K562 (cell line): ENCODE measurements around the gene DDIT3. TPM values are rescaled to one million over a fixed set of nuclear protein-coding genes. Genes with fewer than 3 reads are reported as not detected.
A peak's percentile ranks its signal among the peaks of the same experiment; 100 is the strongest.

Source experiments
- BRD9 ChIP-seq: fragments of 450-650 bp; IDR thresholded peaks from 2 replicates; pipeline ENCODE4 v1.6.1; 2018; ENCODE audit warnings: low read depth; ENCODE audit not compliant: partially characterized antibody
- C11orf30 ChIP-seq: fragments of 450-650 bp; IDR thresholded peaks from 2 replicates; pipeline ENCODE4 v1.6.1; 2016; ENCODE audit warnings: low read depth, mild to moderate bottlenecking
- CSDE1 ChIP-seq, 2 experiments: fragments of 450-650 bp; IDR thresholded peaks; 2 replicates each; pipeline ENCODE4 v1.6.1; 2016; ENCODE audit warnings: mild to moderate bottlenecking in 1 of 2
- CUX1 ChIP-seq: fragments of 200-800 bp; sonication (Bioruptor generic); IDR thresholded peaks from 2 replicates; pipeline ENCODE4 v1.6.1; 2016; ENCODE audit warnings: missing genetic modification characterization, missing compliant biosample characterization
- ELK3 ChIP-seq: fragments of 450-650 bp; formaldehyde crosslinking; IDR thresholded peaks from 2 replicates; pipeline ENCODE4 v1.4.0; 2020; ENCODE audit warnings: mild to moderate bottlenecking
- GABPB2 ChIP-seq: fragments of 250-450 bp; sonication (Bioruptor Pico); conservative IDR thresholded peaks from 2 replicates; pipeline ENCODE4 v1.5.1; 2021; ENCODE audit warnings: mild to moderate bottlenecking
- MCM2 ChIP-seq: fragments of 450-650 bp; IDR thresholded peaks from 2 replicates; pipeline ENCODE4 v1.6.1; 2017; ENCODE audit warnings: low read depth, mild to moderate bottlenecking
- MNT ChIP-seq, 2 experiments: fragments of 450-650 bp; conservative IDR thresholded peaks; 2 replicates each; pipeline ENCODE4 v1.6.1; 2017; ENCODE audit warnings: mild to moderate bottlenecking in 2 of 2, moderate library complexity in 2 of 2
- NCOA2 ChIP-seq, 2 experiments: fragments of 450-650 bp; IDR thresholded peaks; 2 replicates each; pipeline ENCODE4 v1.6.1; 2018; ENCODE audit warnings: mild to moderate bottlenecking in 2 of 2, moderate library complexity in 1 of 2; ENCODE audit not compliant: partially characterized antibody in 2 of 2
- SAFB ChIP-seq: fragments of 200-400 bp; formaldehyde crosslinking; IDR thresholded peaks from 2 replicates; pipeline ENCODE4 v1.6.1; 2017; ENCODE audit warnings: low read depth, low read length, borderline replicate concordance
- SRSF3 ChIP-seq: fragments of 200-400 bp; formaldehyde crosslinking; IDR thresholded peaks from 2 replicates; pipeline ENCODE4 v1.6.1; 2016; ENCODE audit warnings: mild to moderate bottlenecking, low read length, moderate library complexity; ENCODE audit not compliant: insufficient read depth
- TBP ChIP-seq: optimal IDR thresholded peaks from 2 replicates; pipeline ENCODE3; 2011; ENCODE audit warnings: low read depth, low read length, improper control_type of control experiment
- THAP12 ChIP-seq: fragments of 250-450 bp; sonication (Bioruptor Pico); IDR thresholded peaks from 2 replicates; pipeline ENCODE4 v1.9.0; 2021; ENCODE audit warnings: mild to moderate bottlenecking, inconsistent platforms
- ZNF212 ChIP-seq: fragments of 450-650 bp; formaldehyde crosslinking; IDR thresholded peaks from 2 replicates; pipeline ENCODE4 v1.4.0; 2020; ENCODE audit warnings: mild to moderate bottlenecking
- ZNF398 ChIP-seq: fragments of 250-450 bp; sonication (Bioruptor Pico); IDR thresholded peaks from 2 replicates; pipeline ENCODE4 v1.8.0; 2021; ENCODE audit warnings: moderate library complexity, mild to moderate bottlenecking, inconsistent platforms
- polyA plus RNA-seq, 8 experiments: library from polyadenylated mRNA; depleted of rRNA in 4 of 8; stranded (reverse) in 5 of 8; unstranded in 3 of 8; fragments of >200 nt; fragmentation: Nextera tagmentation in 2 of 8; fragmentation: Illumina TruSeq in 1 of 8; extraction: Ambion mirVana in 2 of 8; extraction: Trizol in 1 of 8; gene quantifications; 2 replicates each; pipeline versions ENCODE4 v1.2.1 to v1.2.3, GENCODE V29; 2011 to 2014; ENCODE audit warnings: inconsistent platforms in 1 of 8, missing spikeins in 1 of 8
- total RNA-seq, 7 experiments: library from RNA; depleted of rRNA in 6 of 7; stranded (reverse); fragments of >200 nt in 6 of 7; fragmentation: Illumina TruSeq in 2 of 7; extraction: Trizol in 2 of 7; gene quantifications; 2 replicates each; pipeline versions ENCODE4 v1.2.1 to v1.2.3, GENCODE V29; 2011 to 2021; ENCODE audit warnings: low replicate concordance in 1 of 7

DDIT3 gene
- total and polyA plus RNA-seq, 9 of the 15 experiments (the other 6 are each of a cell fraction or from before 2014, with no cell fraction given), result 59.1 to 272 (median 89.9) TPM

- peak; percentile 70 to 92 for TF ChIP-seq MNT (conservative IDR thresholded peaks at IDR 0.05)
- TF ChIP-seq BRD9, result no peak
- TF ChIP-seq THAP12 (CRISPR knock-in tag), result peak; percentile 60; the same call in 1 of the 2 replicates
- no peak for TF ChIP-seq NCOA2 (IDR thresholded peaks at IDR 0.05; ENCODE audit: partially characterized antibody in 2 of 2)
- no peak for TF ChIP-seq CSDE1 (IDR thresholded peaks at IDR 0.05)
- TF ChIP-seq SRSF3, result 0 out of 2 replicates have a peak, but pooled peaks have one; percentile 45
- TF ChIP-seq GABPB2 (CRISPR knock-in tag), result no peak
- TF ChIP-seq ELK3 (CRISPR knock-in tag), result no peak
- TF ChIP-seq CUX1 (CRISPR knock-in tag), result no peak
- no peak for TF ChIP-seq MCM2
- TF ChIP-seq ZNF398, result no peak
- TF ChIP-seq C11orf30, result peak; percentile 77
- TF ChIP-seq ZNF212 (CRISPR knock-in tag), result no peak
- peak; percentile 75 for TF ChIP-seq TBP
- no peak for TF ChIP-seq SAFB
Measured at GRCh38 chr12:57487597-57488401, 32.5 kb downstream of the DDIT3 start, which contains the start of gene MARS1 (continued).
